ENCODE measurements around the gene ORC3. TPM values are rescaled to one million over a fixed set of nuclear protein-coding genes. Genes with fewer than 3 reads are reported as not detected.
A peak's percentile ranks its signal among the peaks of the same experiment; 100 is the strongest.

ORC3 gene
- polyA plus RNA-seq, 1 donor (not counting 4 experiments of a cell fraction or from before 2014, with no cell fraction given), result 37.4 TPM

GRCh38 chr6:87588756-87589407 lies 1.1 kb upstream of the ORC3 start:
- Histone ChIP-seq H3K27me3 (ENCODE audit: control insufficient read depth, extremely low read depth, insufficient read depth, low read length) (no peaks in the 10 kb centered on the region), H3K4me3 (ENCODE audit: control insufficient read depth in 2 of 3, extremely low read depth in 1 of 3, insufficient read depth in 2 of 3, low read depth in 1 of 3, low read length in 3 of 3) (peak overlapping the region; percentile 98 to 99 (median 99)), H3K36me3 (ENCODE audit: control insufficient read depth in 2 of 2, extremely low read depth in 1 of 2, insufficient read depth in 2 of 2, low read length in 2 of 2) (peaks cover 0 to 3% of the 10 kb centered on the region in 2 experiments), H3K4me2 (ENCODE audit: control insufficient read depth, extremely low read depth, insufficient read depth, low read depth, low read length) (peak overlapping the region; percentile 94), H3K9me3 (ENCODE audit: control insufficient read depth, low read depth, low read length) (no peaks in the 10 kb centered on the region), H3K4me1 (ENCODE audit: control insufficient read depth, extremely low read depth, insufficient read depth, low read length) (peaks cover 10% of the 10 kb centered on the region), H4K20me1 (ENCODE audit: control insufficient read depth, extremely low read depth, insufficient read depth, low read length) (no peaks in the 10 kb centered on the region), H3K27ac (ENCODE audit: control insufficient read depth, insufficient read depth, low read length) (peak overlapping the region; percentile 82), H2AFZ (ENCODE audit: control insufficient read depth, low read length) (no peak overlapping the region), H3K79me2 (ENCODE audit: control insufficient read depth, insufficient read depth, low read length) (peaks cover 83% of the 10 kb centered on the region), H3K9me1 (ENCODE audit: control insufficient read depth, extremely low read depth, insufficient read depth, low read length) (no peaks in the 10 kb centered on the region), H3K9ac (ENCODE audit: control insufficient read depth, extremely low read depth, insufficient read depth, low read length) (peak overlapping the region; percentile 92)
- dilution Hi-C loops (cut with MboI; ENCODE audit: extremely low pct_ligation_motif_present, low sequenced_read_pairs), result no loop called here
- TF ChIP-seq, protein P1, sequence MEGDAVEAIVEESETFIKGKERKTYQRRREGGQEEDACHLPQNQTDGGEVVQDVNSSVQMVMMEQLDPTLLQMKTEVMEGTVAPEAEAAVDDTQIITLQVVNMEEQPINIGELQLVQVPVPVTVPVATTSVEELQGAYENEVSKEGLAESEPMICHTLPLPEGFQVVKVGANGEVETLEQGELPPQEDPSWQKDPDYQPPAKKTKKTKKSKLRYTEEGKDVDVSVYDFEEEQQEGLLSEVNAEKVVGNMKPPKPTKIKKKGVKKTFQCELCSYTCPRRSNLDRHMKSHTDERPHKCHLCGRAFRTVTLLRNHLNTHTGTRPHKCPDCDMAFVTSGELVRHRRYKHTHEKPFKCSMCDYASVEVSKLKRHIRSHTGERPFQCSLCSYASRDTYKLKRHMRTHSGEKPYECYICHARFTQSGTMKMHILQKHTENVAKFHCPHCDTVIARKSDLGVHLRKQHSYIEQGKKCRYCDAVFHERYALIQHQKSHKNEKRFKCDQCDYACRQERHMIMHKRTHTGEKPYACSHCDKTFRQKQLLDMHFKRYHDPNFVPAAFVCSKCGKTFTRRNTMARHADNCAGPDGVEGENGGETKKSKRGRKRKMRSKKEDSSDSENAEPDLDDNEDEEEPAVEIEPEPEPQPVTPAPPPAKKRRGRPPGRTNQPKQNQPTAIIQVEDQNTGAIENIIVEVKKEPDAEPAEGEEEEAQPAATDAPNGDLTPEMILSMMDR (optimal IDR thresholded peaks at IDR 0.05 in 1 of 3, IDR thresholded peaks at IDR 0.05 in 1 of 3, conservative IDR thresholded peaks at IDR 0.05 in 1 of 3; ENCODE audit: extremely low read depth in 1 of 3, insufficient read depth in 2 of 3, low read length in 3 of 3), result no peak
- no peak for TF ChIP-seq EZH2 (IDR thresholded peaks at IDR 0.05; ENCODE audit: low read length)
- DNase-seq (ENCODE audit: low read depth, low spot score) (no peak), FAIRE-seq (no peak)

DNA sequence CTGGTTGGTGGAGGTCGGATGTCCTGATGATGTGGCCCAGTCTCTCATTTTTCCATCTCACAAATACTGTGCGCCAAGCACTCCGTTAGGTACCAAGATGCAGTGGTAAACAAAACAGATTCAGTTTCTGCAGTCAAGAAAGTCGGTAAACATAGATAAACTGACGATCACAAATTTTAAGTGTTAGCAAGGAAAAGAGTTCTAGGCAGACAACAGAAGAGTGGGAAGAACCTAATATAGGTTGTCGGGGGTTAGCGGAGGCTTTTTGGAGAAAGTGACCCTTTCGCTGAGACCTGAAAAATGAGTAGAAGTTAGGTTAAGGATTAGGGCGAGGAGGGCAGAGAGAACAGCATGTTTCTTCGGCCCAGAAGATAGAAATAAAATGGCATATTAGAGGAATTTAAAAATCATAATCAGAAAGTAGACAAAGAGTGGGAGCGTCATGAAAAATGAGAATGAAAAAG lies 514 bp downstream of the ORC3 start:
- Histone ChIP-seq H4K20me1 (ENCODE audit: control insufficient read depth, extremely low read depth, insufficient read depth, low read length) (no peaks in the 10 kb centered on the region), H3K4me2 (ENCODE audit: control insufficient read depth, extremely low read depth, insufficient read depth, low read depth, low read length) (peak overlapping the region; percentile 88), H3K79me2 (ENCODE audit: control insufficient read depth, insufficient read depth, low read length) (peaks cover 68% of the 10 kb centered on the region), H3K4me3 (ENCODE audit: control insufficient read depth in 2 of 3, extremely low read depth in 1 of 3, insufficient read depth in 2 of 3, low read depth in 1 of 3, low read length in 3 of 3) (peak overlapping the region; percentile 98 to 99 (median 99)), H3K9me1 (ENCODE audit: control insufficient read depth, extremely low read depth, insufficient read depth, low read length) (no peaks in the 10 kb centered on the region), H3K27me3 (ENCODE audit: control insufficient read depth, extremely low read depth, insufficient read depth, low read length) (no peaks in the 10 kb centered on the region), H3K9me3 (ENCODE audit: control insufficient read depth, low read depth, low read length) (no peaks in the 10 kb centered on the region), H3K36me3 (ENCODE audit: control insufficient read depth in 2 of 2, extremely low read depth in 1 of 2, insufficient read depth in 2 of 2, low read length in 2 of 2) (peaks cover 1 to 3% of the 10 kb centered on the region in 2 experiments), H3K4me1 (ENCODE audit: control insufficient read depth, extremely low read depth, insufficient read depth, low read length) (peaks cover 10% of the 10 kb centered on the region), H3K27ac (ENCODE audit: control insufficient read depth, insufficient read depth, low read length) (peak overlapping the region; percentile 85), H3K9ac (ENCODE audit: control insufficient read depth, extremely low read depth, insufficient read depth, low read length) (peak overlapping the region; percentile 92), H2AFZ (ENCODE audit: control insufficient read depth, low read length) (peak overlapping the region; percentile 100)
- dilution Hi-C loops (cut with MboI; ENCODE audit: extremely low pct_ligation_motif_present, low sequenced_read_pairs), result no loop called here
- FAIRE-seq (no peak), DNase-seq (ENCODE audit: low read depth, low spot score) (no peak)
- TF ChIP-seq, protein P1 (optimal IDR thresholded peaks at IDR 0.05 in 1 of 3, IDR thresholded peaks at IDR 0.05 in 1 of 3, conservative IDR thresholded peaks at IDR 0.05 in 1 of 3; ENCODE audit: extremely low read depth in 1 of 3, insufficient read depth in 2 of 3, low read length in 3 of 3), result no peak
- TF ChIP-seq EZH2 (IDR thresholded peaks at IDR 0.05; ENCODE audit: low read length), result no peak

All from keratinocyte (primary cell).